ENCODE measurements around the gene SHMT2.

Gene SHMT2

DNA sequence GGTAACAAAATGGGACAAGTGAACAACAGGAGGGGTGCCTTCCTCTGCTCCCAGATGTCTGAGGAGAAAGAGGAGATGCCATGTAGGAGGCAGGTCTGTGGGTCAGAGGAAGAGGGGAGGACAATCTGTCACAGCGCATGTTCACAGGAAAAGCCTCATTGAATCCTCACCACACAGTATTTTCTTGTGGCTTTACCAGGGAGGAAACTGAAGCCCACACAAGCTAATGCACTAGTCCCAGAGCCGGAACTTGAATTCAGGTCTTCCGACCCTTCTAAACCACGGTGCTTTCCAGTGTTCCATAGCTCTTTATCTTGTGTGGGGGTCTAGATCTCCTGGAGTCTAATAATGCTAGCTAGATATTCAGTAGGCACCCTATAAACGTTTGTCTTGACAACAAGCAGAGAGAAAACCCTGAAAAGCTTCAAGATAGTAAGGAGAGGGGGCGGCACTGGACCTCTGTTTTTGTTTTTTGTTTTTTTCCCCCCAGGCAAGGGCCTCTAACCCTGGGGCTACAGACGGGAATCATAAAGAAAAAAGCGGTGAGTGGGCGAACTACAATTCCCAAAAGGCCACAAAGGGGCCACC, 371 bp upstream of the SHMT2 start:
- no peak for DNase-seq

GRCh38 chr12:57230381-57231155, 1.1 kb downstream of the SHMT2 start:
- no peak for DNase-seq

- no peak for DNase-seq
Observed at GRCh38 chr12:57231276-57232021, 1.9 kb downstream of the SHMT2 start.

GRCh38 chr12:57232156-57232756, 2.7 kb downstream of the SHMT2 start:
- DNase-seq = no peak

- no peak for DNase-seq
Observed at GRCh38 chr12:57233357-57234232, 4.1 kb downstream of the SHMT2 start.

DNA sequence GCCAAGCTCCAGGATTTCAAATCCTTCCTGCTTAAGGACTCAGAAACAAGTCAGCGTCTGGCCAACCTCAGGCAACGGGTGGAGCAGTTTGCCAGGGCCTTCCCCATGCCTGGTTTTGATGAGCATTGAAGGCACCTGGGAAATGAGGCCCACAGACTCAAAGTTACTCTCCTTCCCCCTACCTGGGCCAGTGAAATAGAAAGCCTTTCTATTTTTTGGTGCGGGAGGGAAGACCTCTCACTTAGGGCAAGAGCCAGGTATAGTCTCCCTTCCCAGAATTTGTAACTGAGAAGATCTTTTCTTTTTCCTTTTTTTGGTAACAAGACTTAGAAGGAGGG, 4.7 kb downstream of the SHMT2 start:
- DNase-seq = no peak

DNA sequence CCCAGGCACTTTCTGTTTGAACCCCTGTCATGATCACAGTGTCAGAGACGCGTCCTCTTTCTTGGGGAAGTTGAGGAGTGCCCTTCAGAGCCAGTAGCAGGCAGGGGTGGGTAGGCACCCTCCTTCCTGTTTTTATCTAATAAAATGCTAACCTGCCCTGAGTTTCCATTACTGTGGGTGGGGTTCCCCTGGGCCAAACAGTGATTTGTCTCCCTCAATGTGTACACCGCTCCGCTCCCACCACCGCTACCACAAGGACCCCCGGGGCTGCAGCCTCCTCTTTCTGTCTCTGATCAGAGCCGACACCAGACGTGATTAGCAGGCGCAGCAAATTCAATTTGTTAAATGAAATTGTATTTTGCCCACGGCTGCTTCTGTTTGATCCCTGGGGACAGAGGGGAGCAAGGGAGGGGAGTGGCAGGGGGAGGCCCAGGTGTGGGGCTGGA, 5.1 kb downstream of the SHMT2 start:
- DNase-seq = no peak

DNA sequence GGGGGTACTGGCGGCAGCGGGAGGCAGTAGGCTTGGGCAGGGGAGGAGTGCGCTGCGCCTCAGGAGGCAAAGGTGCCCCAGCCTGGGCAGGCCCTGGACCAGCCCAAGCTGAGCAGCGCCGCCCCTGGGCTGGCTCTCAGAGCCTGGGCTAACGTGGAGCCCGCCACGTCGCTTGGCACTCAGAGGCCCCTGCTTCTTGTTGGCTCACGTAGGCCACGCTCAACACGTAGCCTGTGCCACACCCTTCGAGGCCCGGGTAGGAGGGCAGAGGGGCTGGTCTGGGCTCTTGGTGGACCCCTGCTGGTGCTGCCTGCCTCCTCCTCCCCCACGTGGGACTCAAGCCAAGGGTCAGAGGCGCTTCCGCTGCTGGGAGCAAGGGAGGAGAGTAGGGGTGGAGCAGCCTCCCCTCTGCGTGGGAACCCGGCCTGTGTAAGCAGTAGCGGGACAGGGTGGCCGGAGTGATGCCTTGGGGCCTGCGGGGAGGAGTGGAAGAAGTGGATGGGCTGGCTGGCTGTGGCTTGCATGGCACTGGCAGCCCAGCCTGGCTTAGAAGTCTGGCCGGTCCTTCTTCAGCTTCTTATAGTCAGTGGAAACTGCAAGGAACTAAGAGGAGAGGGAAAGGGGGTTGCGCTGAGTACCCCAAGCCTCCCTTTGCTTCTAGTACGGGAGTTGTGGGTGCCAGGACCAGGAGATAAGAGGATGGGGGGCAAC, 5.7 kb downstream of the SHMT2 start:
- DNase-seq = no peak

GRCh38 chr12:57235728-57236131, 6.2 kb downstream of the SHMT2 start:
- no peak for DNase-seq

DNA sequence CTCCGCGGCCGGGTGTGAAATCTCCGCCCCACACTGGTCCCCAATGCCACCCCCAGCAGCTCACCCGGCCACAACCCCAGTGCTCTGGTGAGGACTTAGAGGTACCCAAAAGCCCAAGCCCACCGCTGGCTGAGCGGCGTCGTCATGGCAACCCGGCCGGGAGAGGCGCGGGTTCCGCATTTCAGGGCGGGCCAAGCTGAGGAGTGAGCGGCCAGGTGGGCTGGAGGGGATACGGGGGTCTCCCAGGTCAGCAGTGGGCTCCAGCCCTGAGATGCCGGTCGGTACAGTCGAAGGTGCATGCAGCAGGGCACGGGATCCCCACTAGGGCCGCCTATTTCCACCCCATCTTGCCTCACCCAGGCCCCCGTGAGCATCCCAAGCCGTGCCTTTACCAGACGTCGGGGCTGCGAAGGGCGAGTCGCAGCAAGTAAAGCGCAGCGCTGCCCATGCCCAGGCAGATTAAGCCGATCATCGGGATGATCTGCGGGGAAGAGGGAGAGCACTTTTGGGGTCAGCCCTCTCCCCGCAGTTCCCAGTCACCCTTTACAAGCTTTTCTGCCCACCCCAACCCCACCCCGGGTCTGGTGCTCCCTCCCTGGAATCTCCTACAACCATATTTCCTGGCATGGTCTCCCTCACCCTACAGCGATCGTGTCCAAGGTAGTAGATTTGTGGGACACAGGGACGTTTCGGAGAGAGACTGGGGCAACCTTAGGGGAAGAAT, 6.9 kb downstream of the SHMT2 start:
- no peak for DNase-seq

DNA sequence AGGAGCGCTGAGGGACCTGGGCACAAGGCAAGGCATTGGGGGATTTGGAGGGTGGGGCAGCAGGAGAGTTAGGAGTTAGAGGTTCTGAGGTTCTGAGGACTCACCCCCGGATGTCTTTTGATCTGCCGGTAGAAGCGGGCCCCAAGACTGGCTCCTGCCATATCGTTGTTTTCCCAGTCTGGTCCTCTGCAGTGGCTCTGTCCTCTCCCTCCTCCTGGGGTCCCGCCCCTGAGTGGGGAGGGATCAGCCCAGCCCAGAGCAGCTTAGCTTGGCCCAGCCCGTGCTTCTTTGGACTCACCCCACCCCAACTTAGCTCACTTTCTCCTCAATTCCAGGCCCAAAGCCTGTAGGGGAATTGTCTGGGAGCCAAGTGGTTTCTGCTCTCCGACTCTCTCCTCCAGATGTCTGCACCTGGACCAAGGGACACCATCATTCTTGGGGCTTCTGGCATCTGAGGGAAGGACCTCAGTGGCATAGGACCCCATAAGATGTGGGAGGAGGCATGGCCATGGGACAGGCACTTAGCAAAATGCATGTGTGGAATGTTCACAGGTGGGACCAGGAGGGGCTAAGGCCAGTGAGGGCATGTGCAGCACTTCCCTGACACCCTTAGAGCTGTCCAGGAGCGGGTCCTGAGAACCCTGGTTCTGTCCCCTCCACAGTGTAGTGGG, 7.5 kb downstream of the SHMT2 start:
- DNase-seq = no peak

DNA sequence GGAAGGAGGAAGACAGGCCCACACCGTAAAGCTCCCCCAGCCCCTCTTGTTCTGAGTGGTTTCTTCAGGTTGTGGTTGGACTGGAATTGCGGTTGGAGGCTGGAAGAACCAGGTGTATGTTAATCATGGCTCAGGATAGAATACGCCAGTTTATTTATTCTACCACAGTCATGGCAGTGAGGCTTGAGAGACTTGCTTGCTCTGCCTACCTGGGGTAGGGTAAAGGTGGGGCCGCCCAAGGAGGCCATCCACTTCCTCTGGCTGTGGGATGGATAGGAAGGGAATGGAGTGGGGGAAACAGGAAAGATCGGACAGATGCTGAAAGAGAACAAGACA, 8.1 kb downstream of the SHMT2 start:
- no peak for DNase-seq

- peak; percentile 60 for DNase-seq
Observed at GRCh38 chr12:57237932-57238853, 8.7 kb downstream of the SHMT2 start.

DNA sequence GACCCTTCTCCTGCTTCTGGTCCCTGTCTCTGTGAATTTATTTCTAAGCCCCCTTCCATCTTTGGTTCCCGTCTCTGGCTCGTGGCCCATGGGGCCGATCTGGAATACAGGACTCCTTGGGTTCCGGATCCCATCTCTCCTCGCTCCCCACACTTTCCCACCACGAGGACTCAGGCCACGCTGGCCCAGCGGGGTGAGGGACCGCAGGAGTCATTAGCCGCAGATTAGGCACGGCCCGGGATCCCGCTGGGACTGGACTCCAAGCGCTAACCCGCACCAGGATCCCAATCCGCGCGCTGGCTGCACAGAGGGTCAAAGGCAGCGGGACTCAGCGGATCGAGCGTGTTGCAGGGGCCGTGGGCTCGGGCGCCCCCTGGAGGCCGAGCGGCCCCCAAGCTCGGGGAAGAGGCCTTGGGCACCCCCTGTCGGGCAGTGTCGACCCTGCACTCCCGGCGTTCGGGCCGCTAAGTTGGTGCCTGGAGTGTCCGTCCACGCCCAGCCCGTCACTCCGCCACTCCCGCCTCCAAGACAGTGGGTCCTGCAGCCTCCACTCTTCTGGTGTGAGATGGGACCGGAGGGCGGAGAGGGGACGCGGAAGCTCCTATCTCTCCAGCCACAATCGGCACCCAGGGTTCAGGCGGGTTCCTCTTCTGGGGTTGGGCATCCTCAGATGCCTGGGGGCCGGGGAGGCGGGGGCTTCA, 9.5 kb downstream of the SHMT2 start:
- peak; percentile 91 for DNase-seq

DNA sequence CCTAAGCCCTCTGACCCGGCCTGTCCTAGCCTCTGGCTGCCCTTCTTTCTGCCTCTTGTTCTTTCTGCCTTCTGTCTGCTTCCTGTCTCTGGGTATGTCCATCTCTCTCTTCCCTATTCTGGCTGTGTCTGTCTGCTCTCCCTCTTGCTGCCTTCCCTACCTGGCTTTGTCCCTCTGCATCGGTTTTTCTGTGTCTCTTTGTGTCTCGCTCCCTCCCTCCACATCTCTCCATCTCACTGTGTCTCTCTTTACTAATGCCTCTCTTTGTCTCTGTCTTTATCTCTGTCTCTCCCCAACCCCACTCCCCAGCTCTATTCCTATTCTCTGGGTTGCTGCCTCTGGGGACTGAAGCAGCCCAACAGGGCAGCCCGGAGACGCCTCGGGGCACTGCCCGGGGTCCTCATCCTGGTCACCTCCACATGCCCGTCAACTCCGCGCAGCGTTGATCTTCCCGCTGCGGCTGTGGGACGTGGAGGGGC, 10.1 kb downstream of the SHMT2 start:
- no peak for DNase-seq

DNA sequence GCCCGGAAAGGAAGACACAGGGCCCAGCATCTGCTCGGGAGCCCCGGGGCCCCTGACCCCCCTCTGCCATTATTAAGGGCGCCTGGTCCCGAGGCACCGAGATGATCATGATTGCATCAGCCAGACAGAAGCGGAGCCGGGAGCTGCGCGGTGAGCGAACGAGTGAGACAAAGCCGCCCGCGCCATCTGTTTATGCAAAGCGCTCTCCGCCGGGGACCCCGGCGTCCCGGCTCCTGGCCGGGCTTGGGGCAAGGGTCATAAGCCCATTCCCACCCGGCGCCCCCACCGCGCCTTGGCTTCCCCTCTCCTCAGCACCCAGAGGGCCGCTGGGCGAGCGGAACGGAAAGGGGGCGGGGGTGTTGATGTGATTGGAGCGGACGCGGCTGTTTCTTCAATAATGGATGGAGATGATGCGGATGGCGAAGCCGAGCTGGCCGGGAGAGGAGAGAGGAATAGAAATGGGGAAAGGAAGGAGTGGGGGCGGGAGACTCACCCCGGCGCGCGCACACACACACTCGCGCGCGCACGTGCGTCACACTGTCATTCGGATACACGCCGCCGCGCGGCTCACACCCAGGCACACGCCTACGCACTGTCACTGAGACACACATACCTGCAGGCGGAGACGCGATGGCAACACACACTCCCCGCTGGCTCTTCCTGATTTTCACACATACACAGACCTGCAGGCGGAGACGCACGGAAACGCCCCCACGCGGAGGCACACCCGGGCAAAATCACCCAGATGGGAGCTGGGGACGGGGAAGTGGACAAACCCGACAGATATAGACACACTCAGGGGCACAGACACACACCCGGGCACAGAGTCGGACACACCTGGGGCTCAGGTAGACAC, 10.8 kb downstream of the SHMT2 start:
- peak; percentile 87 for DNase-seq

DNA sequence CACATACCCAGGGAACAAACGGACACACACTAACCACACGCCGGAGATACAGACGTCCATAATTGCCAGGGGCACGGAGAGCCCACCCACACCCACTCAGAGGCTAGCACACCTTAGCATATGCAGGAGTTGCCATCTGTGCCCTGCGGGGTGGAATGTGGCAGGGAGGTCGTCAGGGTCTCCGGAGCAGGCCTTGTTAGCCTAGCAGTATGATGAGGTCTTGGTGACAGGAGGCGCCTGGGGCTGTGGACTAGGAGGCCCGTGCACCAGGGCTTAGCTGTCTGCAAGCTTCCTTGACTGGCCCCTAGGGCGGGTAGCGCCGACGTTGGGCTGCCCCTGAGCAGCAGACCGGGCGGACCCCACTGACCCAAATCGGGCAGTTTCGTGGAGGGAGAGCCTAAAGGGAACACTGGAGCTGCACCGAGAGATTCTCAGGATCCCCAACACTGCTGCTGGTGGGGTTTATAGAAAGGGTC, 11.5 kb downstream of the SHMT2 start:
- no peak for DNase-seq
